ENCODE measurements around the gene GALNTL6. TPM values are rescaled to one million over a fixed set of nuclear protein-coding genes. Genes with fewer than 3 reads are reported as not detected.

Gene GALNTL6
- polyA plus RNA-seq, 4 donors = 0.30 to 0.45 (median 0.31) TPM; not detected in 1

GRCh38 chr4:171812333-171812664 is 905 bp upstream of the GALNTL6 start:
- DNase-seq (no peak), FAIRE-seq (no peak)
- Histone ChIP-seq H3K36me3 (ENCODE audit: control insufficient read depth in 3 of 3, insufficient read depth in 2 of 3, low read depth in 1 of 3, low read length in 3 of 3) (no peaks in the 10 kb centered on the region), H3K9me3 (ENCODE audit: control insufficient read depth in 2 of 2, insufficient read depth in 1 of 2, low read depth in 1 of 2, low read length in 1 of 2) (no peaks in the 10 kb centered on the region), H3K4me1 (ENCODE audit: control insufficient read depth in 3 of 3, insufficient read depth in 2 of 3, low read depth in 1 of 3, low read length in 2 of 3) (peaks cover 0 to 10% (median 3%) of the 10 kb centered on the region in 3 donors), H3K27me3 (ENCODE audit: control insufficient read depth in 3 of 3, insufficient read depth in 3 of 3, low read length in 3 of 3) (peaks cover 2 to 36% (median 14%) of the 10 kb centered on the region in 3 donors), H3K4me3 (ENCODE audit: low read depth in 1 of 3, low read length in 3 of 3) (peak overlapping the region in 1 of 3 donors; percentile 50), H3K27ac (ENCODE audit: low read depth in 1 of 3, low read length in 2 of 3) (no peak overlapping the region)
- WGBS, 3 donors = 2 to 6% (median 5%) methylated on average over 12 of the region's 12 CpGs

- peak overlapping the region in 2 of 3 donors; percentile 33 to 50 for H3K4me3 ChIP-seq (ENCODE audit: low read depth in 1 of 3, low read length in 3 of 3)
- FAIRE-seq = no peak
- DNase-seq = peak in 1 of 2 donors; percentile 5
- no peaks in the 10 kb centered on the region for H3K9me3 ChIP-seq (ENCODE audit: control insufficient read depth in 2 of 2, insufficient read depth in 1 of 2, low read depth in 1 of 2, low read length in 1 of 2)
- 5 to 16% (median 6%) methylated on average over 39 to 43 of the region's 43 CpGs for WGBS, 3 donors
- no peaks in the 10 kb centered on the region for H3K36me3 ChIP-seq (ENCODE audit: control insufficient read depth in 3 of 3, insufficient read depth in 2 of 3, low read depth in 1 of 3, low read length in 3 of 3)
- H3K4me1 ChIP-seq (ENCODE audit: control insufficient read depth in 3 of 3, insufficient read depth in 2 of 3, low read depth in 1 of 3, low read length in 2 of 3) = peaks cover 0 to 10% (median 3%) of the 10 kb centered on the region in 3 donors
- H3K27me3 ChIP-seq (ENCODE audit: control insufficient read depth in 3 of 3, insufficient read depth in 3 of 3, low read length in 3 of 3) = peaks cover 2 to 36% (median 14%) of the 10 kb centered on the region in 3 donors
- no peak overlapping the region for H3K27ac ChIP-seq (ENCODE audit: low read depth in 1 of 3, low read length in 2 of 3)
Observed at GRCh38 chr4:171813526-171814250, 484 bp downstream of the GALNTL6 start.

- H3K27me3 ChIP-seq (ENCODE audit: control insufficient read depth in 3 of 3, insufficient read depth in 3 of 3, low read length in 3 of 3) = peaks cover 2 to 36% (median 14%) of the 10 kb centered on the region in 3 donors
- H3K4me1 ChIP-seq (ENCODE audit: control insufficient read depth in 3 of 3, insufficient read depth in 2 of 3, low read depth in 1 of 3, low read length in 2 of 3) = peaks cover 0 to 10% (median 3%) of the 10 kb centered on the region in 3 donors
- H3K9me3 ChIP-seq (ENCODE audit: control insufficient read depth in 2 of 2, insufficient read depth in 1 of 2, low read depth in 1 of 2, low read length in 1 of 2) = no peaks in the 10 kb centered on the region
- H3K36me3 ChIP-seq (ENCODE audit: control insufficient read depth in 3 of 3, insufficient read depth in 2 of 3, low read depth in 1 of 3, low read length in 3 of 3) = no peaks in the 10 kb centered on the region
- FAIRE-seq = no peak
- 64 to 71% (median 66%) methylated on average over 11 of the region's 11 CpGs for WGBS, 3 donors
- no peak for DNase-seq
- no peak overlapping the region for H3K27ac ChIP-seq (ENCODE audit: low read depth in 1 of 3, low read length in 2 of 3)
- H3K4me3 ChIP-seq (ENCODE audit: low read depth in 1 of 3, low read length in 3 of 3) = no peak overlapping the region
Observed at GRCh38 chr4:171814545-171814944, 1.3 kb downstream of the GALNTL6 start.

- Histone ChIP-seq H3K27ac (ENCODE audit: low read depth in 1 of 3, low read length in 2 of 3) (no peak overlapping the region), H3K27me3 (ENCODE audit: control insufficient read depth in 3 of 3, insufficient read depth in 3 of 3, low read length in 3 of 3) (peaks cover 2 to 30% (median 14%) of the 10 kb centered on the region in 3 donors), H3K36me3 (ENCODE audit: control insufficient read depth in 3 of 3, insufficient read depth in 2 of 3, low read depth in 1 of 3, low read length in 3 of 3) (no peaks in the 10 kb centered on the region), H3K9me3 (ENCODE audit: control insufficient read depth in 2 of 2, insufficient read depth in 1 of 2, low read depth in 1 of 2, low read length in 1 of 2) (no peaks in the 10 kb centered on the region), H3K4me1 (ENCODE audit: control insufficient read depth in 3 of 3, insufficient read depth in 2 of 3, low read depth in 1 of 3, low read length in 2 of 3) (peaks cover 0 to 10% (median 3%) of the 10 kb centered on the region in 3 donors), H3K4me3 (ENCODE audit: low read depth in 1 of 3, low read length in 3 of 3) (no peak overlapping the region)
- 81 to 83% (median 81%) methylated on average over 1 of the region's 1 CpG for WGBS, 3 donors
- FAIRE-seq (no peak), DNase-seq (no peak)
Observed at GRCh38 chr4:171817026-171817425, 3.8 kb downstream of the GALNTL6 start.

- FAIRE-seq = no peak
- 36 to 37% (median 37%) methylated on average over 3 of the region's 3 CpGs for WGBS, 3 donors
Observed at GRCh38 chr4:171834640-171835039, 21.4 kb downstream of the GALNTL6 start.

GRCh38 chr4:171843456-171843855 is 30.3 kb downstream of the GALNTL6 start:
- no peaks in the 10 kb centered on the region for H3K4me1 ChIP-seq (ENCODE audit: control insufficient read depth in 3 of 3, insufficient read depth in 2 of 3, low read depth in 1 of 3, low read length in 2 of 3)
- DNase-seq (no peak), FAIRE-seq (no peak)
- WGBS, 3 donors = 91 to 93% (median 93%) methylated on average over 1 of the region's 1 CpG
- H3K27ac ChIP-seq (ENCODE audit: low read depth in 1 of 3, low read length in 2 of 3) = no peak overlapping the region
- H3K36me3 ChIP-seq (ENCODE audit: control insufficient read depth in 3 of 3, insufficient read depth in 2 of 3, low read depth in 1 of 3, low read length in 3 of 3) = no peaks in the 10 kb centered on the region
- no peaks in the 10 kb centered on the region for H3K9me3 ChIP-seq (ENCODE audit: control insufficient read depth in 2 of 2, insufficient read depth in 1 of 2, low read depth in 1 of 2, low read length in 1 of 2)
- no peaks in the 10 kb centered on the region for H3K27me3 ChIP-seq (ENCODE audit: control insufficient read depth in 3 of 3, insufficient read depth in 3 of 3, low read length in 3 of 3)
- H3K4me3 ChIP-seq (ENCODE audit: low read depth in 1 of 3, low read length in 3 of 3) = no peak overlapping the region

More at GRCh38 chr4:171834640-171835039, 21.4 kb downstream of the GALNTL6 start:
- Histone ChIP-seq H3K27me3 (ENCODE audit: control insufficient read depth in 3 of 3, insufficient read depth in 3 of 3, low read length in 3 of 3) (no peaks in the 10 kb centered on the region), H3K4me1 (ENCODE audit: control insufficient read depth in 3 of 3, insufficient read depth in 2 of 3, low read depth in 1 of 3, low read length in 2 of 3) (no peaks in the 10 kb centered on the region), H3K27ac (ENCODE audit: low read depth in 1 of 3, low read length in 2 of 3) (no peak overlapping the region), H3K9me3 (ENCODE audit: control insufficient read depth in 2 of 2, insufficient read depth in 1 of 2, low read depth in 1 of 2, low read length in 1 of 2) (no peaks in the 10 kb centered on the region), H3K4me3 (ENCODE audit: low read depth in 1 of 3, low read length in 3 of 3) (no peak overlapping the region), H3K36me3 (ENCODE audit: control insufficient read depth in 3 of 3, insufficient read depth in 2 of 3, low read depth in 1 of 3, low read length in 3 of 3) (no peaks in the 10 kb centered on the region)
- no peak for DNase-seq

- H3K9me3 ChIP-seq (ENCODE audit: control insufficient read depth in 2 of 2, insufficient read depth in 1 of 2, low read depth in 1 of 2, low read length in 1 of 2) = no peaks in the 10 kb centered on the region
- no peaks in the 10 kb centered on the region for H3K36me3 ChIP-seq (ENCODE audit: control insufficient read depth in 3 of 3, insufficient read depth in 2 of 3, low read depth in 1 of 3, low read length in 3 of 3)
- DNase-seq (peak; percentile 22 to 25), FAIRE-seq (no peak)
- no peaks in the 10 kb centered on the region for H3K4me1 ChIP-seq (ENCODE audit: control insufficient read depth in 3 of 3, insufficient read depth in 2 of 3, low read depth in 1 of 3, low read length in 2 of 3)
- WGBS, 3 donors = 32 to 49% (median 36%) methylated on average over 2 of the region's 2 CpGs
- H3K27me3 ChIP-seq (ENCODE audit: control insufficient read depth in 3 of 3, insufficient read depth in 3 of 3, low read length in 3 of 3) = no peaks in the 10 kb centered on the region
- no peak overlapping the region for H3K4me3 ChIP-seq (ENCODE audit: low read depth in 1 of 3, low read length in 3 of 3)
- H3K27ac ChIP-seq (ENCODE audit: low read depth in 1 of 3, low read length in 2 of 3) = no peak overlapping the region
Observed at GRCh38 chr4:171846232-171846631, 33.0 kb downstream of the GALNTL6 start.

GRCh38 chr4:171846893-171847292 is 33.7 kb downstream of the GALNTL6 start:
- WGBS, 3 donors = 71 to 90% (median 79%) methylated on average over 2 of the region's 2 CpGs
- Histone ChIP-seq H3K27me3 (ENCODE audit: control insufficient read depth in 3 of 3, insufficient read depth in 3 of 3, low read length in 3 of 3) (no peaks in the 10 kb centered on the region), H3K4me1 (ENCODE audit: control insufficient read depth in 3 of 3, insufficient read depth in 2 of 3, low read depth in 1 of 3, low read length in 2 of 3) (no peaks in the 10 kb centered on the region), H3K4me3 (ENCODE audit: low read depth in 1 of 3, low read length in 3 of 3) (no peak overlapping the region), H3K27ac (ENCODE audit: low read depth in 1 of 3, low read length in 2 of 3) (no peak overlapping the region), H3K36me3 (ENCODE audit: control insufficient read depth in 3 of 3, insufficient read depth in 2 of 3, low read depth in 1 of 3, low read length in 3 of 3) (no peaks in the 10 kb centered on the region), H3K9me3 (ENCODE audit: control insufficient read depth in 2 of 2, insufficient read depth in 1 of 2, low read depth in 1 of 2, low read length in 1 of 2) (no peaks in the 10 kb centered on the region)
- FAIRE-seq (peak; percentile 92), DNase-seq (no peak)

GRCh38 chr4:171847751-171848150 is 34.5 kb downstream of the GALNTL6 start:
- no peak for FAIRE-seq
- Histone ChIP-seq H3K4me1 (ENCODE audit: control insufficient read depth in 3 of 3, insufficient read depth in 2 of 3, low read depth in 1 of 3, low read length in 2 of 3) (no peaks in the 10 kb centered on the region), H3K27me3 (ENCODE audit: control insufficient read depth in 3 of 3, insufficient read depth in 3 of 3, low read length in 3 of 3) (no peaks in the 10 kb centered on the region), H3K27ac (ENCODE audit: low read depth in 1 of 3, low read length in 2 of 3) (no peak overlapping the region), H3K9me3 (ENCODE audit: control insufficient read depth in 2 of 2, insufficient read depth in 1 of 2, low read depth in 1 of 2, low read length in 1 of 2) (no peaks in the 10 kb centered on the region), H3K36me3 (ENCODE audit: control insufficient read depth in 3 of 3, insufficient read depth in 2 of 3, low read depth in 1 of 3, low read length in 3 of 3) (no peaks in the 10 kb centered on the region), H3K4me3 (ENCODE audit: low read depth in 1 of 3, low read length in 3 of 3) (no peak overlapping the region)
- DNase-seq = no peak
- 45 to 73% (median 71%) methylated on average over 1 of the region's 1 CpG for WGBS, 3 donors

Measured in small intestine (tissue), 7 donors.